ENCODE measurements around the gene GALNT18. TPM values are rescaled to one million over a fixed set of nuclear protein-coding genes. Genes with fewer than 3 reads are reported as not detected.

GALNT18 gene
- total and polyA plus RNA-seq, 8 donors, result 16.4 to 42.6 (median 23.0) TPM

DNA sequence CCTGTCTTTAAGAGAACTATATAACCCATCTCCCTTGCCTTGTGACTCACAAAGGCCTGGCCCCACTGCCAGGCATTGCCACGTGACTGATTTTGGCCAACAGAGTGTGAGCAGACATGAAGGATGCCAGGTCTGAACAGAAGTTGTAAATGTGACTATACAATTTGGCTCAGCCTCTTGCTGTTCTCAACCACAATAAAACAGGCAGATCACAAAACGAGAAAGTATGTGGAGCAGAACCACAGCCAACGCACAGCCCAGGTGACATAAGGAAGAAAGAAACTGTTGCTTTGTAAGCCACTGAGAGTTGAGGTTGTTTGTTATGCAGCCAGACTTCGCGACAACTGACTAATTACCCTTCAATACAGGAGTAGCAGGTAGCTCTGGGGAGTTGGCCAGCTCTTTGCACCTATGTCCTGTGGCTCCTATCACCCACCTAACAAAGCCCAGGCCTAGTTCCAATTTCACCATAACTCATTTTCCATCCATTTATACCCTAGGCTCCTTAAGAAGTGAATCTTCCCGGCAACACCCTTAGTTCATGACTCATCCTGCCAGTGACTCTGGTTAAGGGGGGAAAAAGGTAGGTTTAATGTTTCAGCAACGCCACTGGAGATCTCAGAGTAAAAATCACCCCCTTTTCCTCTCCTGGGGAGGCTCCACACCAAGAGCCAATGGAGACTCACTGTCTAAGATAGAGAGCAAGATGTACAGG is 53.7 kb downstream of the GALNT18 start:
- no peaks in the 10 kb centered on the region for H3K9me3 ChIP-seq
- H3K4me1 ChIP-seq, result peaks cover 9 to 23% of the 10 kb centered on the region in 2 donors
- H3K27ac ChIP-seq, result no peak overlapping the region
- no peaks in the 10 kb centered on the region for H3K27me3 ChIP-seq
- no peaks in the 10 kb centered on the region for H3K36me3 ChIP-seq
- no peak for ATAC-seq
- intact Hi-C loops (cut with DNase I), result no loop called here
- DNase-seq, result no peak
- H3K4me3 ChIP-seq, result no peak overlapping the region
- no peak for TF ChIP-seq CTCF (IDR thresholded peaks at IDR 0.05)

GRCh38 chr11:11565636-11566035 is 56.2 kb downstream of the GALNT18 start:
- Histone ChIP-seq H3K9me3 (no peaks in the 10 kb centered on the region), H3K27me3 (no peaks in the 10 kb centered on the region), H3K36me3 (no peaks in the 10 kb centered on the region), H3K27ac (no peak overlapping the region), H3K4me3 (no peak overlapping the region), H3K4me1 (peaks cover 7 to 28% of the 10 kb centered on the region in 2 donors)
- no peak for DNase-seq
- no peak for ATAC-seq
- intact Hi-C loops (cut with DNase I), result no loop called here
- TF ChIP-seq CTCF (IDR thresholded peaks at IDR 0.05), result no peak

DNA sequence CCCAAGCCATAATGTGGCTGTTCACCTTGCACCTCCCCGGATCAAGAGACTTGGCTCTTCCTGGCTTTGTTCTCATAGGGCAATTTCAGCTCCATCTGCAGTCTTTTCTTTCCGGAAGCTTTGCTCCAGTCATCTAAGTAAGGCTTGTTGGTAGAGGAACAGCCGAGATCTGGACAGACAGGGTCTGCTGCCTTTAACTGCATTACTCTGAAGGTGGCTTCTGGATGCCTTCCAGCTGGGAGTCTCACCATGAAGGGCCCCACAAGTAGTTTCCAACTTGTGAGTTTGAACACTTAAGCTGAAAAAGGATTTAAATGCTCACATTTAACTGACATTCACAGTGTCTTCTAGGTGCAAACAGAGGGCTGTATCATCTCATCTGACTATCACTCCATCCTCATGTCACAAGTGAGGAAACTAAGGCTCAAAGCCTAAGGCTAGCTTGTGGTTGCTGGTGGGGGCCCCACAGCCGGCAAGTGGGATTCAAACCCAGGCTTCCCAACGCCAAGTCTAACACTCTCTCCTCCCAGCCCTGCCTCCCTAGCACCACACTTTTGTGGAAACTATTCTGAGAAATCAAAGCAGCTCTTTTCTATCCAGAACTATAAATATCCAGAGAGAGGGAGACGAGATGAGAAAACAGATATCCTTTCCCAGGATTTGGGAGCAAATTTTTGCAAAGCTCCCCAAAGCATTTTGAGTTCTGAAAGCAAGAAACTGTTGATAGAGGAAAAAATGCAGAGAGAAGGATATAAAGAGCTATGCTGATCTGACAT is 58.4 kb downstream of the GALNT18 start:
- Histone ChIP-seq H3K27me3 (no peaks in the 10 kb centered on the region), H3K4me3 (no peak overlapping the region), H3K9me3 (no peaks in the 10 kb centered on the region), H3K36me3 (no peaks in the 10 kb centered on the region), H3K27ac (no peak overlapping the region), H3K4me1 (peaks cover 4 to 14% of the 10 kb centered on the region in 2 donors)
- no peak for TF ChIP-seq CTCF (IDR thresholded peaks at IDR 0.05)
- peak; percentile 9 for ATAC-seq
- intact Hi-C loops (cut with DNase I), result no loop called here
- DNase-seq, result peak in 2 of 4 donors; percentile 54 to 68

DNA sequence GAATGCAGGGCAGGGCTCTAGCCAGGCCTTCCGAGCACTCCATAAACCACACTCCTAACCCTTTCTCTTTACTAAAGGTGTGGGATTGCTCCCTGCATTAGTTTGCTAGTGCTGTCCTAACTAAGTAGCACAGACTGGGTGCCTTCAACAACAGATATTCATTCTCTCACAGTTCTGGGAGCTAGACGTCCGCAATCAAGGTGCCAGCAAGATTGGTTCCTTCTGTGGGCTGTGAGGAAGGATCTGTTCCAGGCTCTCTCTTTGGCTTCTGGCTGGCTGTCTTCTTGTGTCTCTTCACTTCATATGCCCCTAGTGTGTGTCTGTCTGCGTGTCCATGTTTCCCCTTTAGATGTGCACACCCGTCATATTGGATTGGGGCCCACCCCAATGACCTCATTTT is 59.8 kb downstream of the GALNT18 start:
- no peak for TF ChIP-seq CTCF (IDR thresholded peaks at IDR 0.05)
- Histone ChIP-seq H3K27ac (no peak overlapping the region), H3K27me3 (no peaks in the 10 kb centered on the region), H3K9me3 (no peaks in the 10 kb centered on the region), H3K4me3 (no peak overlapping the region), H3K36me3 (no peaks in the 10 kb centered on the region), H3K4me1 (peaks cover 8 to 24% of the 10 kb centered on the region in 2 donors)
- DNase-seq (peak in 1 of 4 donors; percentile 51), ATAC-seq (no peak)
- intact Hi-C loops (cut with DNase I), result no loop called here

GRCh38 chr11:11558826-11559225 is 63.0 kb downstream of the GALNT18 start:
- H3K4me3 ChIP-seq, result no peak overlapping the region
- no peak for TF ChIP-seq CTCF (IDR thresholded peaks at IDR 0.05)
- no peaks in the 10 kb centered on the region for H3K9me3 ChIP-seq
- intact Hi-C loops (cut with DNase I), result no loop called here
- DNase-seq (peak in 2 of 4 donors; percentile 65 to 72), ATAC-seq (peak; percentile 87)
- H3K27ac ChIP-seq, result peak overlapping the region; percentile 54 to 58
- H3K36me3 ChIP-seq, result no peaks in the 10 kb centered on the region
- no peaks in the 10 kb centered on the region for H3K27me3 ChIP-seq
- peaks cover 8 to 36% of the 10 kb centered on the region in 2 donors for H3K4me1 ChIP-seq
